Dermis blood vessel endothelial cell (primary cell): ENCODE measurements around the gene PITRM1. TPM values are rescaled to one million over a fixed set of nuclear protein-coding genes. Genes with fewer than 3 reads are reported as not detected.
A peak's percentile ranks its signal among the peaks of the same experiment; 100 is the strongest.

ENCODE experiments used
- DNase-seq: peaks from one replicate; pipeline ENCODE4 v3.0.0; 2010
- total RNA-seq: library from RNA; depleted of rRNA; stranded (reverse); fragments of >200 nt; gene quantifications from 2 replicates; pipeline ENCODE4 v1.2.3, GENCODE V29; 2014

PITRM1 gene
- total RNA-seq, 1 donor from 2014 or later, result 47.1 TPM

- no peak for DNase-seq
These were observed 71.5 kb downstream of the PITRM1 start for GRCh38 chr10:3100856-3101640.

- no peak for DNase-seq
These were observed 72.3 kb downstream of the PITRM1 start for GRCh38 chr10:3100093-3100792.

- no peak for DNase-seq
These were observed 73.1 kb downstream of the PITRM1 start for GRCh38 chr10:3099291-3100092.

- DNase-seq, result no peak
These were observed 73.9 kb downstream of the PITRM1 start for GRCh38 chr10:3098689-3099088.

GRCh38 chr10:3097160-3097559, 75.4 kb downstream of the PITRM1 start:
- DNase-seq, result no peak

- peak; percentile 44 for DNase-seq
These were observed 76.4 kb downstream of the PITRM1 start for GRCh38 chr10:3096149-3096548.

- peak; percentile 98 for DNase-seq
These were observed 77.0 kb downstream of the PITRM1 start for GRCh38 chr10:3095373-3096139.

- no peak for DNase-seq
These were observed 78.0 kb downstream of the PITRM1 start for GRCh38 chr10:3094609-3095036.

- no peak for DNase-seq
These were observed 78.6 kb downstream of the PITRM1 start for GRCh38 chr10:3093996-3094395.

- DNase-seq, result no peak
These were observed 80.7 kb downstream of the PITRM1 start for GRCh38 chr10:3091921-3092320.

GRCh38 chr10:3090914-3091787, 81.4 kb downstream of the PITRM1 start:
- peak; percentile 84 for DNase-seq

GRCh38 chr10:3090388-3090787, 82.2 kb downstream of the PITRM1 start:
- no peak for DNase-seq

Other genes with a start within 250 kb of the PITRM1 start
- 228 and 372 TPM in 2 replicates for gene PFKP, start 105.2 kb downstream of the PITRM1 start, total RNA-seq